ENCODE results near the gene TCFL5.

DNA sequence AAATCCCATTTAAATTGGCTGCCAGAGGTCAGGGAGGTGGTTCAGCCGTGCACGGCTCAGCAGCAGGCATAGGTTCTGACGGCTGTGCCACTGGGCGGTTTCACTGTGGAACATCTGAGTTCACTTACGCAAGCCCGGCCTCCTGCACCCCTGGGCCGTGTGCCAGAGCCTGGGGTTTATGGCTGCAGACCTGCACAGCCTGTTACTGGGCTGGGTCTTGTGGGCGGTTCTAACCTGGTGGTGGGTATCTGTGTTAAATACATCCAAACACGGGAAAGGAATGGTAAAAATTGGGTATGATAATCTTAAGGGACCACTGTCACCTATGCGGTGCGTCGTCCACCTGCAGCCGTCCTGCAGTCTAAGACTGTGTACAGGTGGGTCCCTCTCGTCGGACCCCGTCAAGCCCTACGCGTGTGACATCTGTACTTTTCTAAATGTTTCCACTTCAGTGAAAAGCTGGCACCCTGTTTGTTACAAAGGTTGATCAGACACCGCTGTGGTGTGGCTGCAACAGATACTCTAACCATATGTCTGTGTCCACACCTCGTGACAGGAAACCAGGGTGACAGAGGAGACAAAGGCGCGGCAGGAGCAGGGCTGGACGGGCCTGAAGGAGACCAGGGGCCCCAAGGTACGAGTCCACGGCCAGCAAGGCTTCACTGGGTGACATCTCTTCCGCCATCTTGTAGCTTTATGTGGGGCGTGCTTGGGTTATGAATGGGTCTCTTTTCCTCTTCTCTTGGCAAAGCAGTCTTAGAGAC, 23.3 kb downstream of the TCFL5 start:
- TF ChIP-seq POLR2A (IDR thresholded peaks at IDR 0.05; ENCODE audit: low read length) (no peak), GATA1 (IDR thresholded peaks at IDR 0.05; ENCODE audit: low read depth, low read length) (no peak)

Data from erythroblast (primary cell).